Parathyroid adenoma (tissue), 2 donors: ENCODE results near the gene TLK2.

Experiments used
- H2AFZ ChIP-seq: fragments of 300-600 bp; sonication (generic); one replicate; pipeline ENCODE4 v1.7.0; 2017; ENCODE audit warnings: antibody characterized with exemption, mild to moderate bottlenecking
- H3K27ac ChIP-seq: fragments of 300-600 bp; sonication (generic); one replicate; pipeline ENCODE4 v1.7.0; 2017
- H3K27me3 ChIP-seq: fragments of 300-600 bp; sonication (generic); one replicate; pipeline ENCODE4 v1.7.0; 2017; ENCODE audit warnings: low read length; ENCODE audit not compliant: control insufficient read depth, insufficient read depth
- H3K36me3 ChIP-seq: fragments of 300-600 bp; sonication (generic); one replicate; pipeline ENCODE4 v1.7.0; 2017; ENCODE audit warnings: low read length; ENCODE audit not compliant: control insufficient read depth, insufficient read depth
- H3K4me1 ChIP-seq: fragments of 300-600 bp; sonication (generic); one replicate; pipeline ENCODE4 v1.7.0; 2017; ENCODE audit warnings: control low read depth
- H3K4me2 ChIP-seq: fragments of 300-600 bp; sonication (generic); one replicate; pipeline ENCODE4 v1.7.0; 2017; ENCODE audit warnings: low read length
- H3K4me3 ChIP-seq: fragments of 300-600 bp; sonication (generic); one replicate; pipeline ENCODE4 v1.7.0; 2017; ENCODE audit warnings: low read depth, low read length
- H3K79me2 ChIP-seq: fragments of 300-600 bp; sonication (generic); one replicate; pipeline ENCODE4 v1.7.0; 2017; ENCODE audit warnings: control low read depth
- H3K9ac ChIP-seq: fragments of 300-600 bp; sonication (generic); one replicate; pipeline ENCODE4 v1.7.0; 2017; ENCODE audit warnings: mild to moderate bottlenecking
- H3K9me3 ChIP-seq: fragments of 300-600 bp; sonication (generic); one replicate; pipeline ENCODE4 v1.7.0; 2017; ENCODE audit warnings: low read length; ENCODE audit not compliant: control insufficient read depth
- TF ChIP-seq, protein P1 (sequence below): fragments of 300-600 bp; sonication (generic); IDR thresholded peaks from one replicate; pipeline ENCODE4 v1.7.0; 2017; ENCODE audit warnings: antibody characterized with exemption, mild to moderate bottlenecking
- donor health status: primary hyperparathyroidism.

TLK2 gene

DNA sequence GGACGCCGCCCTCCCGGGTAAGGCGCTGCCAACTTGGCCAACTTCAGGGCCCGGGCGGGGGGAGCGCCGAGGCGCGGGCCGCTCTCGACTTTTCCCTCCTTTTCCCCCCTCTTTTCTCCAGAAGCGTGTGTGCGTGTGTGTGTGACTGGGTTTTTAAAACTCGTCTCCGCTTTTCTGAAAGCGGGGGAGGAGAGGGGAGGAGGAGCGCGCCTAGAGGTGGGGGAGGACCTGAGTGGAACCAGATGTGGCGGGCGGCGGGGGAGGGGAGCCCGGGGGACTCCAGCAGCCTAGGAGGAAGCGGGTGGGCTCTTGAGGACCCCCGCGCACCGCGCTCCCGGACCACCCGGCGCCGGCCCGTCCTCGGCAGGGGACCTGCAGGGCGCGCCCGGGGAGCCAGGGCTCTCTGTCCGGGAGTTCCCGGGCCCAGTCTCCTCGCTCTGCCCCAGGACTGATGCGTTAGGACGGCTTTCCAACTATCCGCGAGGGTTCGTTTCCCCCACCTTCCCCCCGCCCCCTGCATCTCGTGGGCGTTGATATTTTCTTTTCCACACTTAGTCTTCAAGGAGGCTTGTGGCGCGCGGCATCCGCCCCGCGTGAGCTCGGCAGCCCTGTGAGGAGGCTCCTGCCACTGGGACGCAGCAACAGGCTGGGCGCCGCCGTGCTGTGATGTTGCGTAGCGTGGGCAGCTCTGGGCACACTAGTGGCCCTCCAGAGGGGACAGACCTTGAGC is 149.4 kb downstream of the TLK2 start:
- Histone ChIP-seq H3K27me3 (peaks cover 4% of the 10 kb centered on the region), H3K4me2 (peak overlapping the region; percentile 63), H3K4me3 (peak overlapping the region; percentile 34), H3K36me3 (no peaks in the 10 kb centered on the region), H3K9me3 (no peaks in the 10 kb centered on the region), H3K27ac (no peak overlapping the region), H3K4me1 (no peaks in the 10 kb centered on the region), H2AFZ (peak overlapping the region; percentile 58), H3K9ac (no peak overlapping the region), H3K79me2 (no peaks in the 10 kb centered on the region)
- TF ChIP-seq, protein P1, sequence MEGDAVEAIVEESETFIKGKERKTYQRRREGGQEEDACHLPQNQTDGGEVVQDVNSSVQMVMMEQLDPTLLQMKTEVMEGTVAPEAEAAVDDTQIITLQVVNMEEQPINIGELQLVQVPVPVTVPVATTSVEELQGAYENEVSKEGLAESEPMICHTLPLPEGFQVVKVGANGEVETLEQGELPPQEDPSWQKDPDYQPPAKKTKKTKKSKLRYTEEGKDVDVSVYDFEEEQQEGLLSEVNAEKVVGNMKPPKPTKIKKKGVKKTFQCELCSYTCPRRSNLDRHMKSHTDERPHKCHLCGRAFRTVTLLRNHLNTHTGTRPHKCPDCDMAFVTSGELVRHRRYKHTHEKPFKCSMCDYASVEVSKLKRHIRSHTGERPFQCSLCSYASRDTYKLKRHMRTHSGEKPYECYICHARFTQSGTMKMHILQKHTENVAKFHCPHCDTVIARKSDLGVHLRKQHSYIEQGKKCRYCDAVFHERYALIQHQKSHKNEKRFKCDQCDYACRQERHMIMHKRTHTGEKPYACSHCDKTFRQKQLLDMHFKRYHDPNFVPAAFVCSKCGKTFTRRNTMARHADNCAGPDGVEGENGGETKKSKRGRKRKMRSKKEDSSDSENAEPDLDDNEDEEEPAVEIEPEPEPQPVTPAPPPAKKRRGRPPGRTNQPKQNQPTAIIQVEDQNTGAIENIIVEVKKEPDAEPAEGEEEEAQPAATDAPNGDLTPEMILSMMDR = no peak

DNA sequence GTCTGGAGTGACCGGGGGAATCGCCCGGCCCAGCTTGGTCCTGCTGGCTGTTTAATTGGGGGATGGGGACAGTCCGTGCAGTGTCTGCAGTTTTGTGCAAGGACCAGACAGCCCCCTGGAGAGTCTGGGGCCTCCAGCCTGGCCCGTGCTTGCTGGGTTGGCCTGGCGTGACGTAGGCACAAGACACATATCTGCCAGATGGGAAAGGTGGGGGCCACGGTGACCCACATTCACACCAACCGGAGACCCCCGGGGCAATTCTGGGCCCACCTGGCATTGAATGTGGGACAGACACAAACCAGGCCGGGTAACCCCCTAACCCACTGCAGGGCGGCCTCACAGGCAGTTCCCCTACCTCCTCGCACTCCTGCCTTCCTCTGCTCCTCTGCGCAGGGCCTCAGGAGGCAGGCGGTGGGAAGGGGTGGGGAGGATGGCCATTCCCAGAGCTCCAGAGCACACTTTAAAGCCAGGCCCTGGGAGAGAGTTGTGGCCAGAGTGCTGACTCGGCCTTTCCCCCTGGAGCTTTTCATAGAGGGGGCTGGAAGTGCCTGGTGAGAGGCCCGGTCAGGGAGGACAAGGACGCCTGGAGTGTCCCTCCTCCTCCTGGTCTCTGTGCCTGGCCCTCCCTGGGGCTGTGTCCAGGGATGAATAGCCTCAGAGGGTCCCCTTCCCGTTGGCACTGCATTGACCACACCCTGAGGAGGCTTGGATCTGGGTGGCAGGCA is 150.4 kb downstream of the TLK2 start:
- H3K27ac ChIP-seq = no peak overlapping the region
- H3K9me3 ChIP-seq = no peaks in the 10 kb centered on the region
- H3K9ac ChIP-seq = no peak overlapping the region
- no peak overlapping the region for H2AFZ ChIP-seq
- no peak overlapping the region for H3K4me2 ChIP-seq
- TF ChIP-seq, protein P1 = no peak
- H3K79me2 ChIP-seq = no peaks in the 10 kb centered on the region
- no peaks in the 10 kb centered on the region for H3K4me1 ChIP-seq
- no peak overlapping the region for H3K4me3 ChIP-seq
- no peaks in the 10 kb centered on the region for H3K36me3 ChIP-seq
- H3K27me3 ChIP-seq = peaks cover 4% of the 10 kb centered on the region

GRCh38 chr17:62629556-62630364 is 151.1 kb downstream of the TLK2 start:
- H3K9me3 ChIP-seq = no peaks in the 10 kb centered on the region
- H3K4me3 ChIP-seq = no peak overlapping the region
- peaks cover 4% of the 10 kb centered on the region for H3K27me3 ChIP-seq
- no peaks in the 10 kb centered on the region for H3K4me1 ChIP-seq
- no peak overlapping the region for H3K27ac ChIP-seq
- TF ChIP-seq, protein P1 = no peak
- no peak overlapping the region for H3K4me2 ChIP-seq
- H3K36me3 ChIP-seq = no peaks in the 10 kb centered on the region
- H3K79me2 ChIP-seq = no peaks in the 10 kb centered on the region
- no peak overlapping the region for H3K9ac ChIP-seq
- no peak overlapping the region for H2AFZ ChIP-seq

DNA sequence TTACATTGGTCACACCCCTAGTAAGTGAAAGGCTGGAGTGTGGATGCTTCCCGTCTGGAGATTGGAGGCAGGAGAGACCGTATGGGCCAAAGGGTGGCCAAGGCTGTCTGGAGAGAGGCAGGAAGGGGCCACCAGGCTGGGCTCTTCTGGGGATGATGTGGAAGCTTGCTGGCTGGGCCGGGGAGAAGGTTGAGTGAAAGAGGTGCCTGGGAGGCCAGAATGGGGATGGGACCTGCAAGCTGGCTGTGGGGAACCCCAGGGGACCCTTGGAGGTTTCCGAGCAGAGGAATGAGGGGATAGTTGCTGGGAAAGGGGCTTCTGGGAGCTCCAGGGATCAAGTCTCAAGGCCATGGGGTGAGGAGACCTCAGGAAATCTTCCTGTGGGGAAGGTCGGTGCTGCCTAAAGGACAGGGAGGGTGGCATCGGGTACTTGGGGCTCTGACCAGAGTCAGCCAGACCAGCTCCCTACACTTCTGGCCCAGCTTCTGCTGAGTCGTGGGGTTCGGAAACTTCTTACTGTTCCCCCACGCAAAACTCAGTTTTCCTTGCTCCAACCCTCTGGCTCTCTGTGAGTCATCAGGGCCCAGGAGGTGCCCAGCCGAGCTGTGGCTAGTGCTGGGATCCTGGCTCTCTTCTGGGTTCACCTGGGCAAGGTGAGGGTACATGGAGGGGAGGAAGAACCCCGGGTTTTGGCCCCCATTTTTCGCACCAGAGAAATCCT is 151.9 kb downstream of the TLK2 start:
- H2AFZ ChIP-seq = no peak overlapping the region
- no peaks in the 10 kb centered on the region for H3K79me2 ChIP-seq
- no peaks in the 10 kb centered on the region for H3K36me3 ChIP-seq
- no peak overlapping the region for H3K4me3 ChIP-seq
- H3K27me3 ChIP-seq = peaks cover 4% of the 10 kb centered on the region
- no peaks in the 10 kb centered on the region for H3K9me3 ChIP-seq
- no peak overlapping the region for H3K9ac ChIP-seq
- H3K4me1 ChIP-seq = no peaks in the 10 kb centered on the region
- H3K4me2 ChIP-seq = no peak overlapping the region
- H3K27ac ChIP-seq = no peak overlapping the region
- TF ChIP-seq, protein P1 = no peak
